Occipital lobe (tissue), 2 donors: ENCODE measurements around the gene POC1A. TPM values are rescaled to one million over a fixed set of nuclear protein-coding genes. Genes with fewer than 3 reads are reported as not detected.
"Not testable (repeated sequence)": the region's sequence is repeated elsewhere in the genome, so short reads cannot be mapped to it uniquely, and the experiment has no call there.

ENCODE experiments used
- DNase-seq: peaks from one replicate; lab custom pipeline; 2025; lab: John Stamatoyannopoulos, UW
- total RNA-seq: library from RNA; depleted of rRNA; stranded (reverse); fragments of >200 nt; gene quantifications from one replicate; pipeline ENCODE4 v1.2.3, GENCODE V29; 2014

Gene POC1A
- total RNA-seq, 1 donor from 2014 or later = 3.1 TPM

GRCh38 chr3:52153389-52154096 lies 680 bp downstream of the POC1A start:
- no peak for DNase-seq

GRCh38 chr3:52151991-52152390 lies 2.2 kb downstream of the POC1A start:
- not testable (repeated sequence) for DNase-seq

- no peak for DNase-seq
Measured at GRCh38 chr3:52150860-52151259, 3.4 kb downstream of the POC1A start.

GRCh38 chr3:52150357-52150756 lies 3.9 kb downstream of the POC1A start:
- no peak for DNase-seq

- DNase-seq = no peak
Measured at GRCh38 chr3:52149726-52150125, 4.5 kb downstream of the POC1A start.

- no peak for DNase-seq
Measured at GRCh38 chr3:52149021-52149420, 5.2 kb downstream of the POC1A start.

- no peak for DNase-seq
Measured at GRCh38 chr3:52147804-52148203, 6.4 kb downstream of the POC1A start.

- no peak for DNase-seq
Measured at GRCh38 chr3:52146811-52147210, 7.4 kb downstream of the POC1A start.

GRCh38 chr3:52146189-52146588 lies 8.0 kb downstream of the POC1A start:
- DNase-seq = no peak

GRCh38 chr3:52145736-52146110 lies 8.5 kb downstream of the POC1A start:
- DNase-seq = no peak

GRCh38 chr3:52144796-52145735 lies 9.2 kb downstream of the POC1A start:
- DNase-seq = no peak

- DNase-seq = peak; percentile 64
Measured at GRCh38 chr3:52144034-52144795, 10.0 kb downstream of the POC1A start.

GRCh38 chr3:52143616-52144015 lies 10.6 kb downstream of the POC1A start:
- DNase-seq = no peak

GRCh38 chr3:52143156-52143555 lies 11.1 kb downstream of the POC1A start:
- DNase-seq = no peak

GRCh38 chr3:52141751-52142150 lies 12.5 kb downstream of the POC1A start:
- DNase-seq = no peak

GRCh38 chr3:52140769-52141168 lies 13.5 kb downstream of the POC1A start:
- no peak for DNase-seq

- DNase-seq = no peak
Measured at GRCh38 chr3:52140000-52140399, 14.2 kb downstream of the POC1A start.

GRCh38 chr3:52137311-52137710 lies 16.9 kb downstream of the POC1A start:
- no peak for DNase-seq

GRCh38 chr3:52136513-52136912 lies 17.7 kb downstream of the POC1A start:
- DNase-seq = no peak

- DNase-seq = no peak
Measured at GRCh38 chr3:52135332-52135731, 18.9 kb downstream of the POC1A start.

- no peak for DNase-seq
Measured at GRCh38 chr3:52134761-52135160, 19.5 kb downstream of the POC1A start.

- no peak for DNase-seq
Measured at GRCh38 chr3:52132930-52133329, 21.3 kb downstream of the POC1A start.
